WTC11 (cell line): ENCODE results near the gene SELENOF.

ENCODE experiments used
- CBFB ChIP-seq: sonication (generic); formaldehyde crosslinking; IDR thresholded peaks from 2 replicates; pipeline ENCODE4 v1.8.1; 2022; ENCODE audit warnings: mild to moderate bottlenecking, low read depth, missing genetic modification reagents
- E2F4 ChIP-seq: sonication (generic); formaldehyde crosslinking; IDR thresholded peaks from 2 replicates; pipeline ENCODE4 v1.8.1; 2022; ENCODE audit warnings: low read depth, mild to moderate bottlenecking, moderate library complexity, missing genetic modification reagents, borderline replicate concordance
- ELF4 ChIP-seq: sonication (generic); formaldehyde crosslinking; IDR thresholded peaks from 2 replicates; pipeline ENCODE4 v1.8.1; 2022; ENCODE audit warnings: low read depth, mild to moderate bottlenecking, moderate library complexity, missing genetic modification reagents
- HMGA2 ChIP-seq: fragments of 250-450 bp; sonication (Bioruptor Pico); IDR thresholded peaks from 2 replicates; pipeline ENCODE4 v1.4.0; 2021; ENCODE audit warnings: mild to moderate bottlenecking, moderate library complexity
- HMGXB4 ChIP-seq: sonication (generic); formaldehyde crosslinking; IDR thresholded peaks from 2 replicates; pipeline ENCODE4 v1.8.1; 2023; ENCODE audit warnings: mild to moderate bottlenecking, moderate library complexity, missing genetic modification reagents
- MAX ChIP-seq: sonication (generic); formaldehyde crosslinking; IDR thresholded peaks from 2 replicates; pipeline ENCODE4 v1.8.0; 2022; ENCODE audit warnings: mild to moderate bottlenecking, missing genetic modification reagents
- OVOL2 ChIP-seq: fragments of 250-450 bp; sonication (Bioruptor Pico); IDR thresholded peaks from 2 replicates; pipeline ENCODE4 v1.9.0; 2021; ENCODE audit warnings: mild to moderate bottlenecking, borderline replicate concordance
- TEAD4 ChIP-seq: sonication (generic); formaldehyde crosslinking; IDR thresholded peaks from 2 replicates; pipeline ENCODE4 v1.8.0; 2022; ENCODE audit warnings: mild to moderate bottlenecking, missing genetic modification reagents
- USF2 ChIP-seq: sonication (generic); formaldehyde crosslinking; IDR thresholded peaks from 2 replicates; pipeline ENCODE4 v1.8.1; 2023; ENCODE audit warnings: mild to moderate bottlenecking, missing genetic modification reagents, moderate library complexity
- ZNF121 ChIP-seq: sonication (generic); formaldehyde crosslinking; IDR thresholded peaks from 2 replicates; pipeline ENCODE4 v1.8.0; 2023; ENCODE audit warnings: missing genetic modification reagents
- ZNF138 ChIP-seq: sonication (generic); formaldehyde crosslinking; conservative IDR thresholded peaks from 2 replicates; pipeline ENCODE4 v1.8.1; 2022; ENCODE audit warnings: mild to moderate bottlenecking, moderate library complexity, missing genetic modification reagents
- TF ChIP-seq, protein P1 (sequence below): fragments of 200-600 bp; IDR thresholded peaks from 2 replicates; pipeline ENCODE4 v1.8.0; 2022; ENCODE audit warnings: antibody characterized with exemption
- TF ChIP-seq, protein P2 (sequence below): sonication (generic); formaldehyde crosslinking; IDR thresholded peaks from 2 replicates; pipeline ENCODE4 v1.8.1; 2022; ENCODE audit warnings: mild to moderate bottlenecking, missing genetic modification reagents, moderate library complexity, borderline replicate concordance
- TF ChIP-seq, protein P3 (sequence below): sonication (generic); formaldehyde crosslinking; conservative IDR thresholded peaks from 2 replicates; pipeline ENCODE4 v1.8.1; 2023; ENCODE audit warnings: mild to moderate bottlenecking, low read depth, missing genetic modification reagents, moderate library complexity

- TF ChIP-seq ZNF121 (no peak), E2F4 (CRISPR knock-in tag) (no peak), OVOL2 (CRISPR knock-in tag) (no peak), MAX (CRISPR knock-in tag) (no peak), ZNF138 (no peak), USF2 (CRISPR knock-in tag) (no peak), ELF4 (CRISPR knock-in tag) (no peak), TEAD4 (CRISPR knock-in tag) (no peak), HMGXB4 (CRISPR knock-in tag) (no peak), CBFB (no peak), HMGA2 (CRISPR knock-in tag) (no peak)
- TF ChIP-seq, protein P1, sequence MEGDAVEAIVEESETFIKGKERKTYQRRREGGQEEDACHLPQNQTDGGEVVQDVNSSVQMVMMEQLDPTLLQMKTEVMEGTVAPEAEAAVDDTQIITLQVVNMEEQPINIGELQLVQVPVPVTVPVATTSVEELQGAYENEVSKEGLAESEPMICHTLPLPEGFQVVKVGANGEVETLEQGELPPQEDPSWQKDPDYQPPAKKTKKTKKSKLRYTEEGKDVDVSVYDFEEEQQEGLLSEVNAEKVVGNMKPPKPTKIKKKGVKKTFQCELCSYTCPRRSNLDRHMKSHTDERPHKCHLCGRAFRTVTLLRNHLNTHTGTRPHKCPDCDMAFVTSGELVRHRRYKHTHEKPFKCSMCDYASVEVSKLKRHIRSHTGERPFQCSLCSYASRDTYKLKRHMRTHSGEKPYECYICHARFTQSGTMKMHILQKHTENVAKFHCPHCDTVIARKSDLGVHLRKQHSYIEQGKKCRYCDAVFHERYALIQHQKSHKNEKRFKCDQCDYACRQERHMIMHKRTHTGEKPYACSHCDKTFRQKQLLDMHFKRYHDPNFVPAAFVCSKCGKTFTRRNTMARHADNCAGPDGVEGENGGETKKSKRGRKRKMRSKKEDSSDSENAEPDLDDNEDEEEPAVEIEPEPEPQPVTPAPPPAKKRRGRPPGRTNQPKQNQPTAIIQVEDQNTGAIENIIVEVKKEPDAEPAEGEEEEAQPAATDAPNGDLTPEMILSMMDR = no peak
- TF ChIP-seq, protein P2, sequence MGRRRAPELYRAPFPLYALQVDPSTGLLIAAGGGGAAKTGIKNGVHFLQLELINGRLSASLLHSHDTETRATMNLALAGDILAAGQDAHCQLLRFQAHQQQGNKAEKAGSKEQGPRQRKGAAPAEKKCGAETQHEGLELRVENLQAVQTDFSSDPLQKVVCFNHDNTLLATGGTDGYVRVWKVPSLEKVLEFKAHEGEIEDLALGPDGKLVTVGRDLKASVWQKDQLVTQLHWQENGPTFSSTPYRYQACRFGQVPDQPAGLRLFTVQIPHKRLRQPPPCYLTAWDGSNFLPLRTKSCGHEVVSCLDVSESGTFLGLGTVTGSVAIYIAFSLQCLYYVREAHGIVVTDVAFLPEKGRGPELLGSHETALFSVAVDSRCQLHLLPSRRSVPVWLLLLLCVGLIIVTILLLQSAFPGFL = no peak
- TF ChIP-seq, protein P3, sequence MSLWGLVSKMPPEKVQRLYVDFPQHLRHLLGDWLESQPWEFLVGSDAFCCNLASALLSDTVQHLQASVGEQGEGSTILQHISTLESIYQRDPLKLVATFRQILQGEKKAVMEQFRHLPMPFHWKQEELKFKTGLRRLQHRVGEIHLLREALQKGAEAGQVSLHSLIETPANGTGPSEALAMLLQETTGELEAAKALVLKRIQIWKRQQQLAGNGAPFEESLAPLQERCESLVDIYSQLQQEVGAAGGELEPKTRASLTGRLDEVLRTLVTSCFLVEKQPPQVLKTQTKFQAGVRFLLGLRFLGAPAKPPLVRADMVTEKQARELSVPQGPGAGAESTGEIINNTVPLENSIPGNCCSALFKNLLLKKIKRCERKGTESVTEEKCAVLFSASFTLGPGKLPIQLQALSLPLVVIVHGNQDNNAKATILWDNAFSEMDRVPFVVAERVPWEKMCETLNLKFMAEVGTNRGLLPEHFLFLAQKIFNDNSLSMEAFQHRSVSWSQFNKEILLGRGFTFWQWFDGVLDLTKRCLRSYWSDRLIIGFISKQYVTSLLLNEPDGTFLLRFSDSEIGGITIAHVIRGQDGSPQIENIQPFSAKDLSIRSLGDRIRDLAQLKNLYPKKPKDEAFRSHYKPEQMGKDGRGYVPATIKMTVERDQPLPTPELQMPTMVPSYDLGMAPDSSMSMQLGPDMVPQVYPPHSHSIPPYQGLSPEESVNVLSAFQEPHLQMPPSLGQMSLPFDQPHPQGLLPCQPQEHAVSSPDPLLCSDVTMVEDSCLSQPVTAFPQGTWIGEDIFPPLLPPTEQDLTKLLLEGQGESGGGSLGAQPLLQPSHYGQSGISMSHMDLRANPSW (CRISPR knock-in tag) = no peak
Observed at GRCh38 chr1:86905875-86906274, 8.1 kb downstream of the SELENOF start.
